Measurements from ENCODE around the gene ANKRD63. TPM values are rescaled to one million over a fixed set of nuclear protein-coding genes. Genes with fewer than 3 reads are reported as not detected.

The ANKRD63 gene
- total RNA-seq, 2 donors from 2014 or later: not detected

DNA sequence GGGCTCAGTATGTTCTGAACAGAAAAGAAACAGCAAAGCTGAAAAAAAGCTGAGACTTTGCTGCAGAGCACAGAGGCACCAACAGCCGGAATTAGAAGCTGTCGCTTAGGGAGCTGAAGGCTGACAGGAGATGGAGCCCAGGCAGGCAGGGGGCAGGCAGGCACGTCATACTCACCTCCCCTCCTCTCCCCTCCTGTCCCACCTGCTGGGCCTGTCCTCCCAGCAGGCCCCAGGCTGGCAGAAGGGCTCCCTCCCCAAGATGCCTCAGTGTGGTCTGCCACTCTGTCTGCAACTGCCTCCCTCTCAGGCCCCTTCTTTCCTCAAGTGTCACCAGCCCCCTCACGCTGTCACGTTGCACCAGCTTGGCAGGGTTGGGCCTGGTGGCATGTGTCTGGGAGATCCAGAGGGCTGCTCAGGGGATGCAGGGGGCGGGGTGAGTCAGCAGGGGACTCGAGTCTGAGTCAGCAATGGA, 3.2 kb upstream of the ANKRD63 start:
- Histone ChIP-seq H3K4me3 (no peak overlapping the region), H3K27me3 (peaks cover 0 to 16% of the 10 kb centered on the region in 2 donors), H3K9me3 (no peaks in the 10 kb centered on the region), H3K27ac (no peak overlapping the region), H3K36me3 (replicated peaks in 1 of 2; ENCODE audit: insufficient read depth in 1 of 2, low read depth in 2 of 2) (no peaks in the 10 kb centered on the region), H3K4me1 (peaks cover 47% of the 10 kb centered on the region)
- intact Hi-C loops (cut with DNase I): no loop called here
- ATAC-seq (no peak), DNase-seq (no peak)
- TF ChIP-seq CTCF (IDR thresholded peaks at IDR 0.05) (no peak), POLR2A (IDR thresholded peaks at IDR 0.05) (no peak)
- whole genome bisulfite sequencing, 2 donors: 80 to 94% methylated on average over 7 of the region's 7 CpGs

DNA sequence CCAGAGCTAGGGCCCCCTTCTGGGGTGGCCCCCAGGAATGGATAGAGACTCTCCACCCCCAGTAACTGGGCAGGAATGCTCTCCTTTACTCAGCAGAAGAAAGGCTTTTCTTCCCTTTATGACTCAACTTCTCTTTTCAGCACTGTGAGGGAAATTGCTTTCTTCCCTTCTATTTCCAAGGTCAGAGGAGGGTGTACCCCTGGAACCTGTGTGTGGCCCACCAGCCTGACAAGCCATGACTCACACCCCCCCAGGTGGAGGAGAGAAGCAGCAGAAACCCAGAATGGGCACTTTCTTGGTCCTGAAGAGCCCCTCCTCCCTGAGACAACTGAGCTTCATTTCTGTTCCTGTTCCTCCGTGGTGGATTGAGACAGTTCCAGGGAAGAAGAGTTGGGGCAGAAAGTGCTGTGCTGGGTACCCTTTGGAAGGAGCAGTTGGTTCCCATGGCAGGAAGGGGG, 2.7 kb upstream of the ANKRD63 start:
- Histone ChIP-seq H3K9me3 (no peaks in the 10 kb centered on the region), H3K27me3 (peaks cover 0 to 22% of the 10 kb centered on the region in 2 donors), H3K4me3 (no peak overlapping the region), H3K4me1 (peaks cover 44% of the 10 kb centered on the region), H3K36me3 (replicated peaks in 1 of 2; ENCODE audit: insufficient read depth in 1 of 2, low read depth in 2 of 2) (no peaks in the 10 kb centered on the region), H3K27ac (no peak overlapping the region)
- 58 to 69% methylated on average over 1 of the region's 1 CpG for WGBS, 2 donors
- DNase-seq (no peak), ATAC-seq (no peak)
- TF ChIP-seq CTCF (IDR thresholded peaks at IDR 0.05) (no peak), POLR2A (IDR thresholded peaks at IDR 0.05) (no peak)
- intact Hi-C loops (cut with DNase I): no loop called here

GRCh38 chr15:40285151-40285550, 2.3 kb upstream of the ANKRD63 start:
- DNase-seq (no peak), ATAC-seq (no peak)
- no peaks in the 10 kb centered on the region for H3K9me3 ChIP-seq
- H3K4me3 ChIP-seq: no peak overlapping the region
- 87 to 90% methylated on average over 4 of the region's 4 CpGs for WGBS, 2 donors
- no peak overlapping the region for H3K27ac ChIP-seq
- peaks cover 40% of the 10 kb centered on the region for H3K4me1 ChIP-seq
- H3K27me3 ChIP-seq: peaks cover 0 to 23% of the 10 kb centered on the region in 2 donors
- TF ChIP-seq CTCF (IDR thresholded peaks at IDR 0.05) (no peak), POLR2A (IDR thresholded peaks at IDR 0.05) (no peak)
- intact Hi-C loops (cut with DNase I): no loop called here
- H3K36me3 ChIP-seq (replicated peaks in 1 of 2; ENCODE audit: insufficient read depth in 1 of 2, low read depth in 2 of 2): no peaks in the 10 kb centered on the region

GRCh38 chr15:40283615-40284300, 894 bp upstream of the ANKRD63 start:
- intact Hi-C loops (cut with DNase I): loop anchor here (5.0 kb wide), 1 partner anchor 139 kb away; no protein-coding TSS in a partner anchor
- H3K27ac ChIP-seq: no peak overlapping the region
- no peak overlapping the region for H3K4me3 ChIP-seq
- TF ChIP-seq CTCF (IDR thresholded peaks at IDR 0.05): no peak
- peaks cover 34% of the 10 kb centered on the region for H3K4me1 ChIP-seq
- H3K36me3 ChIP-seq (replicated peaks in 1 of 2; ENCODE audit: insufficient read depth in 1 of 2, low read depth in 2 of 2): no peaks in the 10 kb centered on the region
- no peak for DNase-seq
- peaks cover 0 to 23% of the 10 kb centered on the region in 2 donors for H3K27me3 ChIP-seq
- H3K9me3 ChIP-seq: no peaks in the 10 kb centered on the region
- WGBS, 2 donors: 32 to 43% methylated on average over 18 to 33 of the region's 33 CpGs
- ATAC-seq: no peak
